ENCODE data around the gene BBS9.

BBS9 gene

GRCh38 chr7:33099154-33099940 lies 30.0 kb upstream of the BBS9 start:
- Histone ChIP-seq H3K27me3 (ENCODE audit: control insufficient read depth in 2 of 2, insufficient read depth in 2 of 2, low read length in 2 of 2) (no peaks in the 10 kb centered on the region), H3K27ac (ENCODE audit: low read depth in 2 of 2, low read length in 2 of 2) (no peak overlapping the region), H3K9me3 (ENCODE audit: control insufficient read depth in 2 of 2, low read length in 2 of 2) (no peaks in the 10 kb centered on the region), H3K4me3 (ENCODE audit: low read length in 2 of 2) (no peak overlapping the region), H3K4me1 (ENCODE audit: control insufficient read depth in 2 of 2, insufficient read depth in 2 of 2, low read length in 2 of 2) (no peaks in the 10 kb centered on the region), H3K36me3 (ENCODE audit: control insufficient read depth in 2 of 2, insufficient read depth in 2 of 2, low read length in 2 of 2) (peaks cover 40 to 66% of the 10 kb centered on the region in 2 donors), H3K9ac (ENCODE audit: low read depth in 1 of 2, low read length in 2 of 2) (no peak overlapping the region)

- no peak overlapping the region for H3K27ac ChIP-seq (ENCODE audit: low read depth in 2 of 2, low read length in 2 of 2)
- no peak overlapping the region for H3K4me3 ChIP-seq (ENCODE audit: low read length in 2 of 2)
- H3K36me3 ChIP-seq (ENCODE audit: control insufficient read depth in 2 of 2, insufficient read depth in 2 of 2, low read length in 2 of 2) = peaks cover 38 to 58% of the 10 kb centered on the region in 2 donors
- H3K27me3 ChIP-seq (ENCODE audit: control insufficient read depth in 2 of 2, insufficient read depth in 2 of 2, low read length in 2 of 2) = no peaks in the 10 kb centered on the region
- H3K9me3 ChIP-seq (ENCODE audit: control insufficient read depth in 2 of 2, low read length in 2 of 2) = no peaks in the 10 kb centered on the region
- no peaks in the 10 kb centered on the region for H3K4me1 ChIP-seq (ENCODE audit: control insufficient read depth in 2 of 2, insufficient read depth in 2 of 2, low read length in 2 of 2)
- H3K9ac ChIP-seq (ENCODE audit: low read depth in 1 of 2, low read length in 2 of 2) = no peak overlapping the region
Observed at GRCh38 chr7:33100770-33101169, 28.6 kb upstream of the BBS9 start.

GRCh38 chr7:33101906-33102305 lies 27.5 kb upstream of the BBS9 start:
- Histone ChIP-seq H3K9me3 (ENCODE audit: control insufficient read depth in 2 of 2, low read length in 2 of 2) (no peaks in the 10 kb centered on the region), H3K9ac (ENCODE audit: low read depth in 1 of 2, low read length in 2 of 2) (no peak overlapping the region), H3K27me3 (ENCODE audit: control insufficient read depth in 2 of 2, insufficient read depth in 2 of 2, low read length in 2 of 2) (no peaks in the 10 kb centered on the region), H3K36me3 (ENCODE audit: control insufficient read depth in 2 of 2, insufficient read depth in 2 of 2, low read length in 2 of 2) (peaks cover 28 to 46% of the 10 kb centered on the region in 2 donors), H3K4me3 (ENCODE audit: low read length in 2 of 2) (no peak overlapping the region), H3K27ac (ENCODE audit: low read depth in 2 of 2, low read length in 2 of 2) (no peak overlapping the region), H3K4me1 (ENCODE audit: control insufficient read depth in 2 of 2, insufficient read depth in 2 of 2, low read length in 2 of 2) (no peaks in the 10 kb centered on the region)

- H3K27ac ChIP-seq (ENCODE audit: low read depth in 2 of 2, low read length in 2 of 2) = no peak overlapping the region
- peaks cover 13 to 20% of the 10 kb centered on the region in 2 donors for H3K4me1 ChIP-seq (ENCODE audit: control insufficient read depth in 2 of 2, insufficient read depth in 2 of 2, low read length in 2 of 2)
- H3K9me3 ChIP-seq (ENCODE audit: control insufficient read depth in 2 of 2, low read length in 2 of 2) = no peaks in the 10 kb centered on the region
- H3K4me3 ChIP-seq (ENCODE audit: low read length in 2 of 2) = peak overlapping the region; percentile 24 to 89
- H3K36me3 ChIP-seq (ENCODE audit: control insufficient read depth in 2 of 2, insufficient read depth in 2 of 2, low read length in 2 of 2) = peaks cover 3 to 14% of the 10 kb centered on the region in 2 donors
- H3K9ac ChIP-seq (ENCODE audit: low read depth in 1 of 2, low read length in 2 of 2) = peak overlapping the region; percentile 43 to 86
- no peaks in the 10 kb centered on the region for H3K27me3 ChIP-seq (ENCODE audit: control insufficient read depth in 2 of 2, insufficient read depth in 2 of 2, low read length in 2 of 2)
Observed at GRCh38 chr7:33107136-33108066, 22.0 kb upstream of the BBS9 start.

GRCh38 chr7:33108554-33109004 lies 20.8 kb upstream of the BBS9 start:
- Histone ChIP-seq H3K4me1 (ENCODE audit: control insufficient read depth in 2 of 2, insufficient read depth in 2 of 2, low read length in 2 of 2) (peaks cover 13 to 20% of the 10 kb centered on the region in 2 donors), H3K4me3 (ENCODE audit: low read length in 2 of 2) (peak overlapping the region; percentile 79 to 89), H3K9ac (ENCODE audit: low read depth in 1 of 2, low read length in 2 of 2) (peak overlapping the region; percentile 80 to 86), H3K9me3 (ENCODE audit: control insufficient read depth in 2 of 2, low read length in 2 of 2) (no peaks in the 10 kb centered on the region), H3K36me3 (ENCODE audit: control insufficient read depth in 2 of 2, insufficient read depth in 2 of 2, low read length in 2 of 2) (peaks cover under 1 to 3% of the 10 kb centered on the region in 2 donors), H3K27me3 (ENCODE audit: control insufficient read depth in 2 of 2, insufficient read depth in 2 of 2, low read length in 2 of 2) (no peaks in the 10 kb centered on the region), H3K27ac (ENCODE audit: low read depth in 2 of 2, low read length in 2 of 2) (peak overlapping the region; percentile 51 to 61)

GRCh38 chr7:33109005-33109757 lies 20.2 kb upstream of the BBS9 start, which contains the start of gene RP9:
Gene RP9 (minus strand): TSS chr7:33109404. CDS start chr7:33109372, 32 bp downstream.
- Histone ChIP-seq H3K27me3 (ENCODE audit: control insufficient read depth in 2 of 2, insufficient read depth in 2 of 2, low read length in 2 of 2) (no peaks in the 10 kb centered on the region), H3K36me3 (ENCODE audit: control insufficient read depth in 2 of 2, insufficient read depth in 2 of 2, low read length in 2 of 2) (no peaks in the 10 kb centered on the region), H3K4me1 (ENCODE audit: control insufficient read depth in 2 of 2, insufficient read depth in 2 of 2, low read length in 2 of 2) (peaks cover 13 to 20% of the 10 kb centered on the region in 2 donors), H3K9ac (ENCODE audit: low read depth in 1 of 2, low read length in 2 of 2) (peak within 1 kb of the TSS; percentile 80 to 86), H3K4me3 (ENCODE audit: low read length in 2 of 2) (peak within 1 kb of the TSS; percentile 79 to 89), H3K27ac (ENCODE audit: low read depth in 2 of 2, low read length in 2 of 2) (peak within 1 kb of the TSS; percentile 51 to 61), H3K9me3 (ENCODE audit: control insufficient read depth in 2 of 2, low read length in 2 of 2) (no peaks in the 10 kb centered on the region)

GRCh38 chr7:33109758-33110238 lies 19.6 kb upstream of the BBS9 start:
- Histone ChIP-seq H3K36me3 (ENCODE audit: control insufficient read depth in 2 of 2, insufficient read depth in 2 of 2, low read length in 2 of 2) (no peaks in the 10 kb centered on the region), H3K9me3 (ENCODE audit: control insufficient read depth in 2 of 2, low read length in 2 of 2) (no peaks in the 10 kb centered on the region), H3K4me3 (ENCODE audit: low read length in 2 of 2) (peak overlapping the region; percentile 62 to 79), H3K27ac (ENCODE audit: low read depth in 2 of 2, low read length in 2 of 2) (peak overlapping the region in 1 of 2 donors; percentile 9), H3K4me1 (ENCODE audit: control insufficient read depth in 2 of 2, insufficient read depth in 2 of 2, low read length in 2 of 2) (peaks cover 13 to 20% of the 10 kb centered on the region in 2 donors), H3K9ac (ENCODE audit: low read depth in 1 of 2, low read length in 2 of 2) (peak overlapping the region; percentile 32 to 42), H3K27me3 (ENCODE audit: control insufficient read depth in 2 of 2, insufficient read depth in 2 of 2, low read length in 2 of 2) (no peaks in the 10 kb centered on the region)

GRCh38 chr7:33111614-33112013 lies 17.8 kb upstream of the BBS9 start:
- peaks cover 13 to 20% of the 10 kb centered on the region in 2 donors for H3K4me1 ChIP-seq (ENCODE audit: control insufficient read depth in 2 of 2, insufficient read depth in 2 of 2, low read length in 2 of 2)
- no peaks in the 10 kb centered on the region for H3K27me3 ChIP-seq (ENCODE audit: control insufficient read depth in 2 of 2, insufficient read depth in 2 of 2, low read length in 2 of 2)
- H3K27ac ChIP-seq (ENCODE audit: low read depth in 2 of 2, low read length in 2 of 2) = no peak overlapping the region
- no peak overlapping the region for H3K4me3 ChIP-seq (ENCODE audit: low read length in 2 of 2)
- no peaks in the 10 kb centered on the region for H3K36me3 ChIP-seq (ENCODE audit: control insufficient read depth in 2 of 2, insufficient read depth in 2 of 2, low read length in 2 of 2)
- no peaks in the 10 kb centered on the region for H3K9me3 ChIP-seq (ENCODE audit: control insufficient read depth in 2 of 2, low read length in 2 of 2)
- no peak overlapping the region for H3K9ac ChIP-seq (ENCODE audit: low read depth in 1 of 2, low read length in 2 of 2)

- no peak overlapping the region for H3K27ac ChIP-seq (ENCODE audit: low read depth in 2 of 2, low read length in 2 of 2)
- H3K27me3 ChIP-seq (ENCODE audit: control insufficient read depth in 2 of 2, insufficient read depth in 2 of 2, low read length in 2 of 2) = no peaks in the 10 kb centered on the region
- no peak overlapping the region for H3K9ac ChIP-seq (ENCODE audit: low read depth in 1 of 2, low read length in 2 of 2)
- H3K4me1 ChIP-seq (ENCODE audit: control insufficient read depth in 2 of 2, insufficient read depth in 2 of 2, low read length in 2 of 2) = peaks cover 0 to under 1% of the 10 kb centered on the region in 2 donors
- no peaks in the 10 kb centered on the region for H3K9me3 ChIP-seq (ENCODE audit: control insufficient read depth in 2 of 2, low read length in 2 of 2)
- H3K36me3 ChIP-seq (ENCODE audit: control insufficient read depth in 2 of 2, insufficient read depth in 2 of 2, low read length in 2 of 2) = no peaks in the 10 kb centered on the region
- no peak overlapping the region for H3K4me3 ChIP-seq (ENCODE audit: low read length in 2 of 2)
Observed at GRCh38 chr7:33114976-33115375, 14.4 kb upstream of the BBS9 start.

Measured in mucosa of rectum (tissue), 2 donors.